Hepatocyte (in vitro differentiated cells): ENCODE measurements around the gene EEF1AKMT2. TPM values are rescaled to one million over a fixed set of nuclear protein-coding genes. Genes with fewer than 3 reads are reported as not detected.

Source experiments
- DNase-seq: peaks from one replicate; pipeline ENCODE4 v3.0.0-alpha.2; 2016; ENCODE audit warnings: low spot score
- H2AFZ ChIP-seq: fragments of 200-600 bp; sonication (generic); 2 replicates; pipeline ENCODE4 v1.6.0; 2016; ENCODE audit warnings: antibody characterized with exemption, mild to moderate bottlenecking
- H3K27ac ChIP-seq: fragments of 200-600 bp; sonication (generic); 2 replicates; pipeline ENCODE4 v1.5.1; 2016; ENCODE audit warnings: mild to moderate bottlenecking
- H3K27me3 ChIP-seq: fragments of 200-600 bp; sonication (generic); 2 replicates; pipeline ENCODE4 v1.6.1; 2016
- H3K36me3 ChIP-seq: fragments of 200-600 bp; sonication (generic); replicated peaks from 2 replicates; pipeline ENCODE4 v1.5.1; 2016; ENCODE audit warnings: low read depth; ENCODE audit not compliant: insufficient read depth
- H3K4me1 ChIP-seq: fragments of 200-600 bp; sonication (generic); 2 replicates; pipeline ENCODE4 v1.5.1; 2016; ENCODE audit warnings: mild to moderate bottlenecking, moderate library complexity; ENCODE audit not compliant: insufficient read depth
- H3K4me2 ChIP-seq: fragments of 200-600 bp; sonication (generic); 2 replicates; pipeline ENCODE4 v1.6.0; 2016
- H3K4me3 ChIP-seq: fragments of 200-600 bp; sonication (generic); 2 replicates; pipeline ENCODE4 v1.5.1; 2016; ENCODE audit warnings: mild to moderate bottlenecking
- H3K79me2 ChIP-seq: fragments of 200-600 bp; sonication (generic); 2 replicates; pipeline ENCODE4 v1.6.0; 2017; ENCODE audit warnings: mild to moderate bottlenecking
- H3K9me2 ChIP-seq: fragments of 200-600 bp; sonication (generic); replicated peaks from 2 replicates; pipeline ENCODE4 v1.6.0; 2017; ENCODE audit warnings: mild to moderate bottlenecking; ENCODE audit not compliant: insufficient read depth
- H3K9me3 ChIP-seq: fragments of 200-600 bp; sonication (generic); 2 replicates; pipeline ENCODE4 v1.5.1; 2016; ENCODE audit warnings: low read depth, mild to moderate bottlenecking
- H4K20me1 ChIP-seq: fragments of 200-600 bp; sonication (generic); 2 replicates; pipeline ENCODE4 v1.6.0; 2016; ENCODE audit warnings: mild to moderate bottlenecking; ENCODE audit not compliant: insufficient read depth, poor library complexity, severe bottlenecking
- CTCF ChIP-seq: fragments of 200-600 bp; sonication (generic); IDR thresholded peaks from 2 replicates; pipeline ENCODE4 v1.5.1; 2016; ENCODE audit warnings: antibody characterized with exemption, mild to moderate bottlenecking; ENCODE audit not compliant: poor library complexity
- EZH2 ChIP-seq: fragments of 200-600 bp; sonication (generic); IDR thresholded peaks from 2 replicates; pipeline ENCODE4 v1.6.1; 2016; ENCODE audit warnings: antibody characterized with exemption, mild to moderate bottlenecking, borderline replicate concordance
- EZH2phosphoT487 ChIP-seq: fragments of 200-600 bp; sonication (generic); IDR thresholded peaks from one replicate; pipeline ENCODE4 v1.6.1; 2018; ENCODE audit warnings: antibody characterized with exemption, mild to moderate bottlenecking, low read depth, moderate library complexity; ENCODE audit not compliant: unreplicated experiment, severe bottlenecking
- WGBS: methylation state at CpG from one replicate; pipeline ENCODE4 v1.1.6; 2016; ENCODE audit warnings: low lambda C conversion rate; ENCODE audit errors: missing lambda C conversion rate; 5-methylcytosine and 5-hydroxymethylcytosine counted together
- polyA plus RNA-seq: library from polyadenylated mRNA; unstranded; fragments of >200 nt; fragmentation: Nextera tagmentation; extraction: Ambion mirVana; gene quantifications from 2 replicates; pipeline ENCODE4 v1.2.1, GENCODE V29; 2016
- total RNA-seq: library from RNA; depleted of rRNA; stranded (reverse); fragments of >200 nt; gene quantifications from 2 replicates; pipeline ENCODE4 v1.2.3, GENCODE V29; 2014

The EEF1AKMT2 gene
- total and polyA plus RNA-seq, 2 experiments from 2014 or later, result 9.8 to 10.5 TPM

GRCh38 chr10:124830445-124830844 lies 38.8 kb upstream of the EEF1AKMT2 start:
- no peak overlapping the region for H3K27ac ChIP-seq
- no peaks in the 10 kb centered on the region for H3K9me2 ChIP-seq
- H3K36me3 ChIP-seq, result no peaks in the 10 kb centered on the region
- no peaks in the 10 kb centered on the region for H3K4me1 ChIP-seq
- no peak overlapping the region for H3K4me2 ChIP-seq
- no peak for DNase-seq
- H3K27me3 ChIP-seq, result no peaks in the 10 kb centered on the region
- no peak overlapping the region for H2AFZ ChIP-seq
- H3K4me3 ChIP-seq, result no peak overlapping the region
- H3K9me3 ChIP-seq, result no peaks in the 10 kb centered on the region
- H4K20me1 ChIP-seq, result no peaks in the 10 kb centered on the region
- no peaks in the 10 kb centered on the region for H3K79me2 ChIP-seq
- no peak for TF ChIP-seq EZH2
- TF ChIP-seq EZH2phosphoT487, result no peak
- no peak for TF ChIP-seq CTCF

- H3K79me2 ChIP-seq, result no peaks in the 10 kb centered on the region
- TF ChIP-seq CTCF (no peak), EZH2 (no peak), EZH2phosphoT487 (no peak)
- H3K4me1 ChIP-seq, result no peaks in the 10 kb centered on the region
- no peaks in the 10 kb centered on the region for H3K9me2 ChIP-seq
- H3K36me3 ChIP-seq, result no peaks in the 10 kb centered on the region
- no peak overlapping the region for H3K4me3 ChIP-seq
- H2AFZ ChIP-seq, result no peak overlapping the region
- no peak for DNase-seq
- no peaks in the 10 kb centered on the region for H4K20me1 ChIP-seq
- H3K9me3 ChIP-seq, result no peaks in the 10 kb centered on the region
- H3K27ac ChIP-seq, result no peak overlapping the region
- H3K27me3 ChIP-seq, result no peaks in the 10 kb centered on the region
- H3K4me2 ChIP-seq, result no peak overlapping the region
- 99% methylated on average over 8 of the region's 8 CpGs for WGBS
Observed at GRCh38 chr10:124829447-124830115, 37.9 kb upstream of the EEF1AKMT2 start.

- Histone ChIP-seq H3K4me3 (no peak overlapping the region), H3K9me3 (no peaks in the 10 kb centered on the region), H3K79me2 (no peaks in the 10 kb centered on the region), H3K9me2 (no peaks in the 10 kb centered on the region), H3K27ac (no peak overlapping the region), H3K36me3 (no peaks in the 10 kb centered on the region), H4K20me1 (no peaks in the 10 kb centered on the region), H3K27me3 (no peaks in the 10 kb centered on the region), H2AFZ (no peak overlapping the region), H3K4me2 (no peak overlapping the region), H3K4me1 (no peaks in the 10 kb centered on the region)
- 85% methylated on average over 3 of the region's 3 CpGs for WGBS
- TF ChIP-seq CTCF, result peak; percentile 49
- TF ChIP-seq EZH2, result no peak
- DNase-seq, result peak; percentile 10
Observed at GRCh38 chr10:124827474-124827873, 35.8 kb upstream of the EEF1AKMT2 start.

DNA sequence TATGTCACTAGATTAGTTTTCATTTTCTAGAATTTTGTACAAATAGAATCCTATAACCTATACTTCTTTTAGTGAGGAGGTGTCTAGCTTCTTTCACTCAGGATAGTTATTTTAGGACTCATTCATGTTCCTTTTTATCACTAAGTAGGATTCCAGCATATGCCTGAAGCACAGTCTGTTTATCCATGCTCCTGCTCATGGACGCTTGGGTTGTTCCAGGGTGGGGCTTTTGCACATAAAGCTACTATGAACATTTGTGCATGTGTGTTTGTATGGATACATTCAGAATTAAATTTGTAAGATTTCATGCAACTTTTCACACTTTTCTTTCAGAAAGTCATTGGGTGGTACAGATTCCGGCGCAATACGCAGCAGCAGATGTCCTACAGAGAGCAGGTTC lies 34.6 kb upstream of the EEF1AKMT2 start:
- no peaks in the 10 kb centered on the region for H3K4me1 ChIP-seq
- H3K9me3 ChIP-seq, result no peaks in the 10 kb centered on the region
- H3K4me2 ChIP-seq, result no peak overlapping the region
- no peak overlapping the region for H3K27ac ChIP-seq
- 96% methylated on average over 4 of the region's 4 CpGs for WGBS
- DNase-seq, result no peak
- H3K9me2 ChIP-seq, result no peaks in the 10 kb centered on the region
- no peak overlapping the region for H2AFZ ChIP-seq
- TF ChIP-seq EZH2phosphoT487 (no peak), CTCF (no peak), EZH2 (no peak)
- H3K36me3 ChIP-seq, result no peaks in the 10 kb centered on the region
- H3K27me3 ChIP-seq, result no peaks in the 10 kb centered on the region
- no peaks in the 10 kb centered on the region for H3K79me2 ChIP-seq
- H3K4me3 ChIP-seq, result no peak overlapping the region
- H4K20me1 ChIP-seq, result no peaks in the 10 kb centered on the region
